ENCODE results near the gene MDFIC2.
"Not testable (repeated sequence)": the region's sequence is repeated elsewhere in the genome, so short reads cannot be mapped to it uniquely, and the experiment has no call there.

Gene MDFIC2

GRCh38 chr3:70312336-70312735 lies at the start of gene MDFIC2:
TSS of gene MDFIC2 (minus strand) at chr3:70312638. CDS start at chr3:70311973, 665 bp downstream.
- DNase-seq (ENCODE audit: low spot score) = no peak
- no peak for TF ChIP-seq CTCF (IDR thresholded peaks at IDR 0.05; ENCODE audit: borderline replicate concordance, control extremely low read depth, extremely low read depth, insufficient read depth, missing control alignments)
- in situ Hi-C loops (cut with MboI; ENCODE audit: low sequenced_read_pairs, unreplicated experiment) = no loop called here

- no peak for TF ChIP-seq CTCF (IDR thresholded peaks at IDR 0.05; ENCODE audit: borderline replicate concordance, control extremely low read depth, extremely low read depth, insufficient read depth, missing control alignments)
- in situ Hi-C loops (cut with MboI; ENCODE audit: low sequenced_read_pairs, unreplicated experiment) = no loop called here
- peak; percentile 5 for DNase-seq (ENCODE audit: low spot score)
Observed at GRCh38 chr3:70360979-70361760, 48.7 kb upstream of the MDFIC2 start.

GRCh38 chr3:70359711-70360110 lies 47.3 kb upstream of the MDFIC2 start:
- DNase-seq (ENCODE audit: low spot score) = no peak
- in situ Hi-C loops (cut with MboI; ENCODE audit: low sequenced_read_pairs, unreplicated experiment) = loop anchor here (10.0 kb wide), 1 partner anchor 235 kb away; no protein-coding TSS in a partner anchor
- TF ChIP-seq CTCF (IDR thresholded peaks at IDR 0.05; ENCODE audit: borderline replicate concordance, control extremely low read depth, extremely low read depth, insufficient read depth, missing control alignments) = no peak

GRCh38 chr3:70358978-70359580 lies 46.6 kb upstream of the MDFIC2 start:
- in situ Hi-C loops (cut with MboI; ENCODE audit: low sequenced_read_pairs, unreplicated experiment) = loop anchor here (10.0 kb wide), 1 partner anchor 234 kb away; no protein-coding TSS in a partner anchor
- DNase-seq (ENCODE audit: low spot score) = no peak
- TF ChIP-seq CTCF (IDR thresholded peaks at IDR 0.05; ENCODE audit: borderline replicate concordance, control extremely low read depth, extremely low read depth, insufficient read depth, missing control alignments) = peak; percentile 39

- in situ Hi-C loops (cut with MboI; ENCODE audit: low sequenced_read_pairs, unreplicated experiment) = loop anchor here (10.0 kb wide), 1 partner anchor 227 kb away; no protein-coding TSS in a partner anchor
- DNase-seq (ENCODE audit: low spot score) = no peak
- no peak for TF ChIP-seq CTCF (IDR thresholded peaks at IDR 0.05; ENCODE audit: borderline replicate concordance, control extremely low read depth, extremely low read depth, insufficient read depth, missing control alignments)
Observed at GRCh38 chr3:70352215-70352614, 39.8 kb upstream of the MDFIC2 start.

- in situ Hi-C loops (cut with MboI; ENCODE audit: low sequenced_read_pairs, unreplicated experiment) = no loop called here
- no peak for DNase-seq (ENCODE audit: low spot score)
- no peak for TF ChIP-seq CTCF (IDR thresholded peaks at IDR 0.05; ENCODE audit: borderline replicate concordance, control extremely low read depth, extremely low read depth, insufficient read depth, missing control alignments)
Observed at GRCh38 chr3:70342149-70342548, 29.7 kb upstream of the MDFIC2 start.

- in situ Hi-C loops (cut with MboI; ENCODE audit: low sequenced_read_pairs, unreplicated experiment); DNase-seq (ENCODE audit: low spot score): not testable (repeated sequence)
Observed at GRCh38 chr3:70336885-70337284, 24.4 kb upstream of the MDFIC2 start.
